Right lobe of liver (tissue), 4 donors: Measurements from ENCODE around the gene ACTN2.

Source experiments
- POLR2A ChIP-seq: fragments of 450-650 bp; IDR thresholded peaks from one replicate; pipeline ENCODE4 v1.6.1; 2017; ENCODE audit warnings: antibody characterized with exemption, mild to moderate bottlenecking
- TF ChIP-seq, protein P1 (sequence below), 4 donors: fragments of 200-600 bp in 3 of 4; fragments of 450-650 bp in 1 of 4; IDR thresholded peaks; one replicate each; pipeline versions ENCODE4 v1.5.1 to v1.8.0; 2016 to 2022; ENCODE audit warnings: antibody characterized with exemption in 4 of 4, mild to moderate bottlenecking in 2 of 4
- donor health status: DM: no; HTN: no; CAD: no.
- donor health status: DM: no; HTN: no; CAD: no.
- donor health status: DM: no; HTN: yes; CAD: no.

DNA sequence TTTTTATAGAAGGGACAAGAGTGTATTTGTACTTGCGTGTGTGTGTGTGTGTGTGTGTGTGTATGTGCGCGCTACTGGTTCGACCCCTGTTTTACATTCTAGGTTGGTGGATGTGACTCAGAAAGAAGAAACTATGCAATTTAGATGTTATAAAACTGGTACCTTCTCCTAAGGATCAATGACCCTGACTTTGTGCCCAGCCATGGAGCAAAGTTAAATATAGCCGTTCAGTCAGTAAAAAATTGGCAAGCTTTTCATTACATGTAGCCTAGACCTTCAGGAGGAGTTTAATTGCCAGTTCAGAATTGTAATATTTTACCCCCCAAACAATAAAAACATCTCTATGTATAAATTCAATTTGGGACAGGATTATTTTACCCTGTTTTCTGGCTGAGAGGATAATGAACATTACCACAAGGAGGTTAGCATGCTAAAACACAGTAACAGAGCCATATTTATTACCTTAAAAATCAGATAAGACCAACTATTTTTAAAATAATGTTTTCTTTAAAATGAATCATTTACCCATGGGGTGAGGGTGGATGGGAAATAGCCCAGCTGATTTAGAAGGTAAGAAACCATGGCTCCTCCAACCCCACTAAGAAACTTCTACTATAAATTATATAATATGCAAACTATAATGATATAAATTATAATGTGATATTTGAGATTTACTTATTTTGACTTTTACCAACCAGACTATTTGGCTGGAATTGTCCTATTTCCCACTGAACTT, 75.3 kb downstream of the ACTN2 start:
- TF ChIP-seq, protein P1, sequence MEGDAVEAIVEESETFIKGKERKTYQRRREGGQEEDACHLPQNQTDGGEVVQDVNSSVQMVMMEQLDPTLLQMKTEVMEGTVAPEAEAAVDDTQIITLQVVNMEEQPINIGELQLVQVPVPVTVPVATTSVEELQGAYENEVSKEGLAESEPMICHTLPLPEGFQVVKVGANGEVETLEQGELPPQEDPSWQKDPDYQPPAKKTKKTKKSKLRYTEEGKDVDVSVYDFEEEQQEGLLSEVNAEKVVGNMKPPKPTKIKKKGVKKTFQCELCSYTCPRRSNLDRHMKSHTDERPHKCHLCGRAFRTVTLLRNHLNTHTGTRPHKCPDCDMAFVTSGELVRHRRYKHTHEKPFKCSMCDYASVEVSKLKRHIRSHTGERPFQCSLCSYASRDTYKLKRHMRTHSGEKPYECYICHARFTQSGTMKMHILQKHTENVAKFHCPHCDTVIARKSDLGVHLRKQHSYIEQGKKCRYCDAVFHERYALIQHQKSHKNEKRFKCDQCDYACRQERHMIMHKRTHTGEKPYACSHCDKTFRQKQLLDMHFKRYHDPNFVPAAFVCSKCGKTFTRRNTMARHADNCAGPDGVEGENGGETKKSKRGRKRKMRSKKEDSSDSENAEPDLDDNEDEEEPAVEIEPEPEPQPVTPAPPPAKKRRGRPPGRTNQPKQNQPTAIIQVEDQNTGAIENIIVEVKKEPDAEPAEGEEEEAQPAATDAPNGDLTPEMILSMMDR (IDR thresholded peaks at IDR 0.05), result no peak
- no peak for TF ChIP-seq POLR2A
